Ovary (tissue), 9 donors: ENCODE results near the gene CALR. TPM values are rescaled to one million over a fixed set of nuclear protein-coding genes. Genes with fewer than 3 reads are reported as not detected.

Experiments
- DNase-seq, 5 donors: peaks; one replicate each; pipeline ENCODE4 v3.0.0-alpha.2; 2019 to 2020
- H3K27ac ChIP-seq, 2 donors: fragments of 200-600 bp; one replicate each; pipeline versions ENCODE4 v1.5.1 to v1.8.0; 2019 to 2022
- H3K27me3 ChIP-seq: fragments of 200-600 bp; one replicate; pipeline ENCODE4 v1.8.0; 2022
- H3K36me3 ChIP-seq: fragments of 200-600 bp; sonication (generic); one replicate; pipeline ENCODE4 v1.5.1; 2019
- H3K4me1 ChIP-seq: one replicate; pipeline ENCODE4 v1.8.1; 2013; ENCODE audit warnings: mild to moderate bottlenecking, moderate library complexity; ENCODE audit not compliant: insufficient read depth
- H3K4me3 ChIP-seq: fragments of 200-600 bp; sonication (generic); one replicate; pipeline ENCODE4 v1.5.1; 2017
- H3K9me3 ChIP-seq, 2 donors: fragments of 200-600 bp in 1 of 2; sonication (generic) in 1 of 2; one replicate each; pipeline versions ENCODE4 v1.5.1 to v1.8.1; 2013 to 2019; ENCODE audit warnings: mild to moderate bottlenecking in 1 of 2, moderate library complexity in 1 of 2
- CTCF ChIP-seq, 3 donors: fragments of 450-650 bp in 2 of 3; fragments of 200-600 bp in 1 of 3; IDR thresholded peaks; one replicate each; pipeline versions ENCODE4 v1.5.1 to v1.8.0; 2016 to 2022; ENCODE audit warnings: antibody characterized with exemption in 3 of 3, mild to moderate bottlenecking in 1 of 3
- EP300 ChIP-seq: sonication (generic); formaldehyde crosslinking; IDR thresholded peaks from one replicate; pipeline ENCODE4 v1.6.1; 2017; ENCODE audit warnings: antibody characterized with exemption
- POLR2A ChIP-seq: fragments of 450-650 bp; IDR thresholded peaks from one replicate; pipeline ENCODE4 v1.6.1; 2017; ENCODE audit warnings: antibody characterized with exemption, mild to moderate bottlenecking, moderate library complexity
- WGBS, 3 donors: extraction: QIAGEN DNeasy Blood & Tissue Kit in 1 of 3; methylation state at CpG; one replicate each; pipeline versions ENCODE4 v1.1.5 to v1.1.7; 2013 to 2017; 5-methylcytosine and 5-hydroxymethylcytosine counted together
- intact Hi-C, 4 donors: fragments of 100-400 bp; cut with DNase I; formaldehyde crosslinking; loops; one replicate each; pipeline versions ENCODE4 v1.11.0 to v1.15.1; 2022 to 2023
- polyA plus RNA-seq, 2 donors: library from polyadenylated mRNA; stranded (reverse); fragments of 200-250 nt in 1 of 2; fragments of 350-450 nt in 1 of 2; fragmentation: Illumina TruSeq in 1 of 2; extraction: RNeasy Lipid Tissue Mini Kit (QIAGEN cat#74804) in 1 of 2; gene quantifications; one replicate each; pipeline ENCODE4 v1.2.3, GENCODE V29; 2013 to 2014
- total RNA-seq, 7 donors: library from RNA; depleted of rRNA in 2 of 7; stranded (reverse); fragments of >200 nt in 2 of 7; fragmentation: NEBNext Ultra II Directional in 3 of 7; extraction: Animal tissue kit (Norgen Biotek cat#: 25700) in 3 of 7; gene quantifications; one replicate each; pipeline versions ENCODE4 v1.1.0 to v1.2.4, GENCODE V29; 2016 to 2023
- donor health status: DM: no; HTN: no; CAD: no; lungs with moderate emphysema.
- donor health status: DM: no; HTN: no; CAD: no.
- donor health status: Bipolar disorder and iron deficiency.
- donor health status: DM: yes; HTN: yes; CAD: no.
- donor health status: DM: no; HTN: no; CAD: no.
- donor health status: DM: yes; HTN: yes; CAD: no.

The CALR gene
- total and polyA plus RNA-seq, 9 donors: 211 to 1,094 (median 450) TPM

GRCh38 chr19:12979974-12980373 lies 41.6 kb downstream of the CALR start:
- no peak for DNase-seq
- no peaks in the 10 kb centered on the region for H3K36me3 ChIP-seq
- TF ChIP-seq POLR2A (no peak), EP300 (no peak), CTCF (IDR thresholded peaks at IDR 0.05) (no peak)
- H3K27ac ChIP-seq: no peak overlapping the region
- 90 to 93% (median 91%) methylated on average over 3 of the region's 3 CpGs for WGBS, 3 donors
- H3K27me3 ChIP-seq: no peaks in the 10 kb centered on the region
- H3K4me3 ChIP-seq: no peak overlapping the region
- intact Hi-C loops: loop anchor here (2.0 to 10.0 kb wide), 5 partner anchors 82 to 615 kb away; no protein-coding TSS in a partner anchor
- peaks cover 3% of the 10 kb centered on the region for H3K4me1 ChIP-seq
- H3K9me3 ChIP-seq: no peaks in the 10 kb centered on the region

- 86 to 91% (median 87%) methylated on average over 6 of the region's 6 CpGs for WGBS, 3 donors
These were observed 44.2 kb downstream of the CALR start for GRCh38 chr19:12982648-12983047.

GRCh38 chr19:12983091-12983490 lies 44.7 kb downstream of the CALR start:
- TF ChIP-seq POLR2A (no peak), CTCF (IDR thresholded peaks at IDR 0.05) (no peak), EP300 (no peak)
- Histone ChIP-seq H3K9me3 (no peaks in the 10 kb centered on the region), H3K36me3 (no peaks in the 10 kb centered on the region), H3K4me1 (peaks cover 1% of the 10 kb centered on the region), H3K4me3 (peak overlapping the region; percentile 28), H3K27ac (no peak overlapping the region), H3K27me3 (no peaks in the 10 kb centered on the region)
- intact Hi-C loops: loop anchor here in 1 of 4 donors (5.0 kb wide), 1 partner anchor 79 kb away; no protein-coding TSS in a partner anchor
- WGBS, 3 donors: 44 to 64% (median 57%) methylated on average over 10 of the region's 10 CpGs
- DNase-seq: no peak

More at GRCh38 chr19:12982648-12983047, 44.2 kb downstream of the CALR start:
- Histone ChIP-seq H3K36me3 (no peaks in the 10 kb centered on the region), H3K4me1 (peaks cover 3% of the 10 kb centered on the region), H3K4me3 (no peak overlapping the region), H3K27me3 (no peaks in the 10 kb centered on the region), H3K27ac (no peak overlapping the region), H3K9me3 (no peaks in the 10 kb centered on the region)
- DNase-seq: no peak
- TF ChIP-seq EP300 (no peak), CTCF (IDR thresholded peaks at IDR 0.05) (no peak), POLR2A (no peak)
- intact Hi-C loops: loop anchor here in 1 of 4 donors (5.0 kb wide), 1 partner anchor 80 kb away; no protein-coding TSS in a partner anchor

- TF ChIP-seq EP300 (no peak), POLR2A (peak; percentile 28), CTCF (IDR thresholded peaks at IDR 0.05) (peak; percentile 90 to 99 (median 99))
- intact Hi-C loops: loop anchor here in 3 of 4 donors (2.0 to 5.0 kb wide), 4 partner anchors 79 to 111 kb away; no protein-coding TSS in a partner anchor
- peak overlapping the region; percentile 28 for H3K4me3 ChIP-seq
- peaks cover 1% of the 10 kb centered on the region for H3K4me1 ChIP-seq
- no peaks in the 10 kb centered on the region for H3K9me3 ChIP-seq
- DNase-seq: peak; percentile 77 to 92 (median 87)
- no peaks in the 10 kb centered on the region for H3K27me3 ChIP-seq
- H3K36me3 ChIP-seq: no peaks in the 10 kb centered on the region
- WGBS, 3 donors: 10% methylated on average over 51 of the region's 51 CpGs
- no peak overlapping the region for H3K27ac ChIP-seq
These were observed 45.2 kb downstream of the CALR start for GRCh38 chr19:12983542-12984142.
